Sigmoid colon (tissue), 3 donors: Measurements from ENCODE around the gene PTPRF.

Source experiments
- CTCF ChIP-seq, 4 experiments: fragments of 450-650 bp in 3 of 4; fragments of 200-600 bp in 1 of 4; IDR thresholded peaks; one replicate each; pipeline ENCODE4 v1.5.1; 2016 to 2019; ENCODE audit warnings: antibody characterized with exemption in 4 of 4, mild to moderate bottlenecking in 3 of 4, moderate library complexity in 2 of 4
- POLR2A ChIP-seq, 2 donors: fragments of 450-650 bp; IDR thresholded peaks; one replicate each; pipeline ENCODE4 v1.6.1; 2016; ENCODE audit warnings: antibody characterized with exemption in 2 of 2, mild to moderate bottlenecking in 2 of 2, moderate library complexity in 2 of 2

GRCh38 chr1:43570715-43571114 lies 40.0 kb downstream of the PTPRF start:
- TF ChIP-seq CTCF (IDR thresholded peaks at IDR 0.05) (no peak), POLR2A (IDR thresholded peaks at IDR 0.05) (no peak)
